Heart right ventricle (tissue), 16 donors: Measurements from ENCODE around the gene SORD. TPM values are rescaled to one million over a fixed set of nuclear protein-coding genes. Genes with fewer than 3 reads are reported as not detected.
"Not testable (repeated sequence)": the region's sequence is repeated elsewhere in the genome, so short reads cannot be mapped to it uniquely, and the experiment has no call there.

Experiments used
- ATAC-seq, 8 donors: fragments of 200-7000 bp; cut with Tn5 transposase; one replicate each; pipeline ENCODE4 v1.9.1; 2020; ENCODE audit warnings: mild to moderate bottlenecking in 8 of 8, moderate library complexity in 8 of 8, moderate number of reproducible peaks in 1 of 8
- DNase-seq, 2 donors: peaks; one replicate each; pipeline ENCODE4 v3.0.0-alpha.2; 2020
- H3K27ac ChIP-seq, 10 donors: fragments of 200-600 bp; sonication (generic) in 2 of 10; one replicate each; pipeline versions ENCODE4 v1.5.0 to v1.8.0; 2020 to 2022; ENCODE audit warnings: mild to moderate bottlenecking in 3 of 10
- H3K27me3 ChIP-seq, 7 donors: fragments of 200-600 bp; one replicate each; pipeline ENCODE4 v1.8.0; 2021 to 2022; ENCODE audit warnings: mild to moderate bottlenecking in 2 of 7
- H3K36me3 ChIP-seq, 9 donors: fragments of 200-600 bp; sonication (generic) in 1 of 9; one replicate each; pipeline versions ENCODE4 v1.5.0 to v1.8.0; 2020 to 2022; ENCODE audit warnings: mild to moderate bottlenecking in 2 of 9
- H3K4me1 ChIP-seq, 9 donors: fragments of 200-600 bp; sonication (generic) in 1 of 9; one replicate each; pipeline versions ENCODE4 v1.5.0 to v1.8.0; 2020 to 2022; ENCODE audit warnings: mild to moderate bottlenecking in 4 of 9
- H3K4me3 ChIP-seq, 10 donors: fragments of 200-600 bp; sonication (generic) in 2 of 10; one replicate each; pipeline versions ENCODE4 v1.5.0 to v1.8.0; 2020 to 2022; ENCODE audit warnings: mild to moderate bottlenecking in 7 of 10, moderate library complexity in 2 of 10
- H3K9me3 ChIP-seq, 11 donors: fragments of 200-600 bp in 10 of 11; sonication (generic) in 2 of 11; one replicate each; pipeline versions ENCODE4 v1.5.0 to v1.8.0; 2013 to 2022; ENCODE audit warnings: mild to moderate bottlenecking in 2 of 11, control low read depth in 1 of 11, moderate library complexity in 1 of 11
- CTCF ChIP-seq, 9 donors: fragments of 200-600 bp; sonication (generic) in 2 of 9; IDR thresholded peaks; one replicate each; pipeline versions ENCODE4 v1.5.0 to v1.8.0; 2021 to 2022; ENCODE audit warnings: antibody characterized with exemption in 9 of 9, mild to moderate bottlenecking in 5 of 9, moderate library complexity in 1 of 9
- whole genome bisulfite sequencing, 2 donors: extraction: QIAGEN DNeasy Blood & Tissue Kit; methylation state at CpG; one replicate each; pipeline ENCODE4 v1.1.7; 2013; ENCODE audit warnings: inconsistent platforms in 1 of 2; 5-methylcytosine and 5-hydroxymethylcytosine counted together
- intact Hi-C, 10 donors: fragments of 100-400 bp; cut with DNase I; formaldehyde crosslinking; loops; one replicate each; pipeline versions ENCODE4 v1.11.1 to v1.14.2; 2022
- polyA plus RNA-seq, 2 donors: library from polyadenylated mRNA; stranded (reverse); fragments of 200-250 nt; gene quantifications; one replicate each; pipeline ENCODE4 v1.2.3, GENCODE V29; 2013
- total RNA-seq, 10 donors: library from RNA; stranded (reverse); fragmentation: NEBNext Ultra II Directional in 3 of 10; extraction: Animal tissue kit (Norgen Biotek cat#: 25700) in 3 of 10; gene quantifications; one replicate each; pipeline versions ENCODE4 v1.2.1 to v1.2.4, GENCODE V29; 2021 to 2023
- donor health status: Arrhythmogenic right ventricular cardiomyopathy.
- donor health status: ischemic (EF 13 %, LVEDD 7.1; RV severe dilation, severe dysfunction).
- donor health status: healthy with polysubstance abuse.
- donor health status: DM: no; HTN: yes; CAD: no.
- donor health status: DM: no; HTN: no; CAD: no.
- donor health status: ischemic (EF 25% LVEDD 6.9; RV normal size, moderate dysfunction).
- donor health status: ischemic (EF 25% LVEDD 5.7; RV mildly dilated, moderate dysfunction).
- donor health status: healthy.
- donor health status: DM: yes; HTN: yes; CAD: no.
- donor health status: Ischemic cardiomyopathy.
- donor health status: ischemic (EF 35%, LVEDD 5.7; RV mildly dilated, moderate dysfunction).
- donor health status: nonischemic (EF 11% LVEDD 7.7; RV severe dilation, severe dysfunction).
- donor health status: DM: yes; HTN: yes; CAD: no.
- donor health status: PGD.
- donor health status: ischemic (EF 29% LVEDD 5.4; RV normal size, mild dysfunction).
- donor health status: nonischemic (EF 23%, LVEDD 6.1; RV moderate dilation, normal function).

The SORD gene
- total and polyA plus RNA-seq, 12 donors = 2.2 to 15.2 (median 11.1) TPM

GRCh38 chr15:44988870-44989219 is 34.1 kb upstream of the SORD start:
- H3K9me3 ChIP-seq, H3K27ac ChIP-seq, H3K4me1 ChIP-seq, H3K4me3 ChIP-seq, H3K36me3 ChIP-seq, ATAC-seq, intact Hi-C loops, DNase-seq: not testable (repeated sequence)
- WGBS, 2 donors = 88 to 92% methylated on average over 2 to 4 of the region's 5 CpGs
- H3K27me3 ChIP-seq = peaks cover 0 to 15% (median 0%) of the 10 kb centered on the region in 7 donors

GRCh38 chr15:44997632-44998031 is 25.4 kb upstream of the SORD start:
- H3K36me3 ChIP-seq, H3K27me3 ChIP-seq, intact Hi-C loops, H3K27ac ChIP-seq, ATAC-seq, H3K9me3 ChIP-seq, H3K4me3 ChIP-seq, DNase-seq, H3K4me1 ChIP-seq: not testable (repeated sequence)
- 76 to 90% methylated on average over 3 of the region's 3 CpGs for WGBS, 2 donors

- ATAC-seq = no peak
- no peak for DNase-seq
- 82 to 87% methylated on average over 2 of the region's 2 CpGs for WGBS, 2 donors
- Histone ChIP-seq H3K27ac (no peak overlapping the region), H3K4me3 (no peak overlapping the region), H3K36me3 (no peaks in the 10 kb centered on the region), H3K4me1 (no peaks in the 10 kb centered on the region), H3K27me3 (peaks cover 0 to 4% (median 0%) of the 10 kb centered on the region in 7 donors), H3K9me3 (no peaks in the 10 kb centered on the region)
- no peak for TF ChIP-seq CTCF (IDR thresholded peaks at IDR 0.05)
- intact Hi-C loops = no loop called here
Observed at GRCh38 chr15:44999105-44999504, 23.9 kb upstream of the SORD start.

- DNase-seq, H3K9me3 ChIP-seq, H3K27me3 ChIP-seq, intact Hi-C loops, ATAC-seq, H3K4me1 ChIP-seq, H3K36me3 ChIP-seq, H3K4me3 ChIP-seq, H3K27ac ChIP-seq: not testable (repeated sequence)
- WGBS, 2 donors = 85 to 86% methylated on average over 1 of the region's 1 CpG
Observed at GRCh38 chr15:45001180-45001579, 21.8 kb upstream of the SORD start.

GRCh38 chr15:45003731-45004410 is 19.1 kb upstream of the SORD start:
- H3K9me3 ChIP-seq, ATAC-seq, intact Hi-C loops, H3K4me3 ChIP-seq, H3K4me1 ChIP-seq, H3K27ac ChIP-seq, H3K27me3 ChIP-seq, DNase-seq, H3K36me3 ChIP-seq: not testable (repeated sequence)
- 71 to 81% methylated on average over 2 of the region's 2 CpGs for WGBS, 2 donors

- H3K27ac ChIP-seq, H3K4me1 ChIP-seq, intact Hi-C loops, DNase-seq, H3K4me3 ChIP-seq, ATAC-seq, H3K9me3 ChIP-seq, H3K27me3 ChIP-seq, H3K36me3 ChIP-seq: not testable (repeated sequence)
- WGBS, 2 donors = 81 to 88% methylated on average over 5 of the region's 5 CpGs
Observed at GRCh38 chr15:45004590-45005175, 18.3 kb upstream of the SORD start.

- H3K4me3 ChIP-seq = no peak overlapping the region
- no peak for ATAC-seq
- no peaks in the 10 kb centered on the region for H3K4me1 ChIP-seq
- no peak overlapping the region for H3K27ac ChIP-seq
- no peak for TF ChIP-seq CTCF (IDR thresholded peaks at IDR 0.05)
- no peak for DNase-seq
- intact Hi-C loops = no loop called here
- peaks cover 0 to 4% (median 0%) of the 10 kb centered on the region in 11 donors for H3K9me3 ChIP-seq
- WGBS, 2 donors = 66 to 72% methylated on average over 2 of the region's 2 CpGs
- peaks cover 0 to 3% (median 0%) of the 10 kb centered on the region in 7 donors for H3K27me3 ChIP-seq
- H3K36me3 ChIP-seq = no peaks in the 10 kb centered on the region
Observed at GRCh38 chr15:45009046-45009445, 13.9 kb upstream of the SORD start.

GRCh38 chr15:45015114-45015513 is 7.9 kb upstream of the SORD start:
- H3K9me3 ChIP-seq, H3K27ac ChIP-seq, H3K4me3 ChIP-seq, H3K36me3 ChIP-seq, intact Hi-C loops, DNase-seq, H3K4me1 ChIP-seq, ATAC-seq: not testable (repeated sequence)
- 90 to 94% methylated on average over 1 of the region's 1 CpG for WGBS, 2 donors
- peaks cover 0 to 20% (median 3%) of the 10 kb centered on the region in 7 donors for H3K27me3 ChIP-seq

- ATAC-seq, H3K9me3 ChIP-seq, H3K27ac ChIP-seq, H3K4me3 ChIP-seq, H3K36me3 ChIP-seq, DNase-seq: not testable (repeated sequence)
- intact Hi-C loops = loop anchor here in 1 of 10 donors (5.0 kb wide), 1 partner anchor 48 kb away; no protein-coding TSS in a partner anchor
- WGBS, 2 donors = 90 to 92% methylated on average over 9 of the region's 9 CpGs
- peaks cover 0 to 18% (median 6%) of the 10 kb centered on the region in 7 donors for H3K27me3 ChIP-seq
- peaks cover 3 to 20% (median 12%) of the 10 kb centered on the region in 9 donors for H3K4me1 ChIP-seq
Observed at GRCh38 chr15:45020222-45020900, 2.6 kb upstream of the SORD start.
